ENCODE results near the gene CAPZB. TPM values are rescaled to one million over a fixed set of nuclear protein-coding genes. Genes with fewer than 3 reads are reported as not detected.

CAPZB gene
- polyA plus RNA-seq, 2 of the 4 experiments (the other 2 are of a cell fraction), result 133 to 296 TPM

DNA sequence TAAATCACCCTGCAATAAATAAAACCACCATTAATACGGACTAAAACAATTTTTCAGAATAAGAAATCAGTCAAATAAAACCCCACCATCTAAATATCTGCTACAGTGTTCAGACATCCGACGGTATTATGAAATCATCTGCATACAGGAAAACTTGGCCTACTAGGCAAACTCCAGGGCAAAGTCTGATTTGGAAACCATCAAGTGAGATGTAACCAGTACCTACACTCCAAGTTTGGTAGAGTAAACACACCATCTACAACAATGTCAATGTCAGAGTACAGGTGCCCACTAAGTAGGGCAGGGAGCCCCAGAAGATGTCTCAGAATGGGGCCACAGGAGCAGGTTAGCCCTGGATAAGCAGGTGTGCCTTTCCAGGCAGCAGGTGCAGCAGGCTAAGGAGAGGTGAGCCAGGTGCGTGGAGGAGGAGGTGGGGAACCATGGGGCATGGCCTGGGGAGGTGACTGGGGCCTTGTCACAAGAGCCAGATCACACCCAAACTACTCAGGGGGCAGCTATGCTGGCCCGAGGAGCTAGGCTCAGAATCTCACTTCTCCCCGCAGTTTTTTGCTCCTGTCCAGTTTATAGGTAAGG lies 59.6 kb downstream of the CAPZB start (continued):
- TF ChIP-seq, protein P1, sequence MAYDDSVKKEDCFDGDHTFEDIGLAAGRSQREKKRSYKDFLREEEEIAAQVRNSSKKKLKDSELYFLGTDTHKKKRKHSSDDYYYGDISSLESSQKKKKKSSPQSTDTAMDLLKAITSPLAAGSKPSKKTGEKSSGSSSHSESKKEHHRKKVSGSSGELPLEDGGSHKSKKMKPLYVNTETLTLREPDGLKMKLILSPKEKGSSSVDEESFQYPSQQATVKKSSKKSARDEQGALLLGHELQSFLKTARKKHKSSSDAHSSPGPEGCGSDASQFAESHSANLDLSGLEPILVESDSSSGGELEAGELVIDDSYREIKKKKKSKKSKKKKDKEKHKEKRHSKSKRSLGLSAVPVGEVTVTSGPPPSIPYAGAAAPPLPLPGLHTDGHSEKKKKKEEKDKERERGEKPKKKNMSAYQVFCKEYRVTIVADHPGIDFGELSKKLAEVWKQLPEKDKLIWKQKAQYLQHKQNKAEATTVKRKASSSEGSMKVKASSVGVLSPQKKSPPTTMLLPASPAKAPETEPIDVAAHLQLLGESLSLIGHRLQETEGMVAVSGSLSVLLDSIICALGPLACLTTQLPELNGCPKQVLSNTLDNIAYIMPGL (CRISPR knock-in tag; IDR thresholded peaks at IDR 0.05; ENCODE audit: borderline replicate concordance), result no peak
- TF ChIP-seq NFE2L2 (conservative IDR thresholded peaks at IDR 0.05; ENCODE audit: low read length) (no peak), KDM5A (IDR thresholded peaks at IDR 0.05) (no peak), REST (IDR thresholded peaks at IDR 0.05) (no peak)

DNA sequence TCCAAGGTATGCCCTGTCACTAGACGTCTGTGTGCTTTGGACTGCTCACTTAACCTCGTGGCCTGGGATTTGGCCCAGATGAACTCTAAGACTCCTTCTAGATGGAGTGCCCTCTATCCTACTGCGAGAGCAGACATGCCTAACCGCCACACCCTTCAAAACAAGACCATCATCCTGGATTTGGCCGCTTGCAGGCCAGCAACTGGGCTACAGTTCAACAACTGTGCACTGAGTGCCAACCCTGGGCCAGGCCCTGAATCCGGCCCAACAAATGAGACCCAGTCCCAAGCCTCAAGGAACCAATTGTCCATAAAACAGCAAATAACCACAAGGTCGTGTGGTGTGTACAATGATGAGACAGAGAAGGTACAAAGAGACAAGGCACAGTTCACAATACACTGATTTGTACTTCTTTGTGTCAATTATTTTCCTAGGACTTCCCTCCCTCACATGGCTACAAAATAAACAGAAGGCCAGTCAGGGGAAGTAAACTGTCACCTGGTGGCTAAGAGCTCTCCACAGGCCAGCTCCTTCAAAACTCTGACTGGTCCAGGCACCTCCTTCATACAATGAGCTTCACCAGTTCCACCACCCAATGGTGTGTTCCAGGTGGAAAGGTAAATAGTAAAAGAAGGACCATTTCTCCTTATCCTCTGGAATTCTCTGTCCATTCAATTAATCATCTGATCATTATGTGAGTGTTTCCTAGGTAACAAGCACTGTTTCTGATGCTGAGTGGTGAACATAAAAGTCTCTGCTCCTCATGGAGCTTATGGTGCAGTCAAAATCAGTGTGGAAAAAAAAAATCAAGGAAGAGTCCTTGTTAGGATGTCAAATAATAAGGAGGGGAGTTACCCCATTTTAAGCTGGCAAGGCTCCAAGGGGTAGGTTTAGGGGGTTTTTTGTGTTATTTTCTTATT lies 60.4 kb downstream of the CAPZB start:
- ChIA-PET POLR2A (interaction anchor here (0.6 to 0.7 kb wide), 2 partner anchors 66 to 498 kb away, joined by 3 to 5 read pairs; no protein-coding TSS in a partner anchor), CTCF (interaction anchor here (1.0 to 1.4 kb wide), 3 partner anchors 8 to 23 kb away, joined by 3 read pairs; no protein-coding TSS in a partner anchor)
- no peak for TF ChIP-seq BHLHE40 (IDR thresholded peaks at IDR 0.05; ENCODE audit: low read depth, low read length)
- TF ChIP-seq EHMT2 (IDR thresholded peaks at IDR 0.05; ENCODE audit: low read depth), result no peak
- no peak for TF ChIP-seq TP53 (CRISPR knock-in tag; IDR thresholded peaks at IDR 0.05)
- TF ChIP-seq, protein P1 (CRISPR knock-in tag; IDR thresholded peaks at IDR 0.05; ENCODE audit: borderline replicate concordance), result no peak
- no peak for TF ChIP-seq HEYL (CRISPR knock-in tag; IDR thresholded peaks at IDR 0.05)
- no peak for TF ChIP-seq KDM5A (IDR thresholded peaks at IDR 0.05)
- no peak for TF ChIP-seq CEBPB (IDR thresholded peaks at IDR 0.05)
- no peak for TF ChIP-seq RNF2 (IDR thresholded peaks at IDR 0.05; ENCODE audit: borderline replicate concordance, low read depth)
- TF ChIP-seq RCOR1 (IDR thresholded peaks at IDR 0.05; ENCODE audit: low read depth, low read length), result no peak
- no peak for TF ChIP-seq FOXS1 (CRISPR knock-in tag; IDR thresholded peaks at IDR 0.05)
- no peak for TF ChIP-seq CHD2 (IDR thresholded peaks at IDR 0.05; ENCODE audit: low read length, partially characterized antibody)
- TF ChIP-seq ZC3H11A (IDR thresholded peaks at IDR 0.05), result no peak
- TF ChIP-seq POLR2AphosphoS2 (conservative IDR thresholded peaks at IDR 0.05; ENCODE audit: low read length), result no peak
- no peak for TF ChIP-seq ATOH8 (CRISPR knock-in tag; IDR thresholded peaks at IDR 0.05; ENCODE audit: low read depth)
- no peak for TF ChIP-seq MAX (IDR thresholded peaks at IDR 0.05)
- no peak for TF ChIP-seq RFX5 (IDR thresholded peaks at IDR 0.05)
- no peak for TF ChIP-seq JUN (IDR thresholded peaks at IDR 0.05)
- TF ChIP-seq POLR2A (IDR thresholded peaks at IDR 0.05; ENCODE audit: low read length), result no peak
- WGBS (ENCODE audit: missing lambda C conversion rate), result 76% methylated on average over 7 of the region's 7 CpGs
- no peak; a peak in 1 of 6 replicates for ATAC-seq
- no peak for FAIRE-seq
- peaks cover 12% of the 10 kb centered on the region for H3K4me1 ChIP-seq
- H3K4me2 ChIP-seq, result no peak overlapping the region
- H3K9me3 ChIP-seq, result no peaks in the 10 kb centered on the region
- DNase-seq (ENCODE audit: low read depth in 1 of 2, low spot score in 1 of 2), result no peak
- no peak overlapping the region for H3K27ac ChIP-seq
- H3K4me3 ChIP-seq, result no peak overlapping the region

Data from A549 (cell line).